Amygdala (tissue), 56 donors: ENCODE measurements around the gene PPM1M.

Experiments
- DNase-seq, 56 donors: peaks; one replicate each; lab custom pipeline; 2025; lab: John Stamatoyannopoulos, UW

The PPM1M gene

DNA sequence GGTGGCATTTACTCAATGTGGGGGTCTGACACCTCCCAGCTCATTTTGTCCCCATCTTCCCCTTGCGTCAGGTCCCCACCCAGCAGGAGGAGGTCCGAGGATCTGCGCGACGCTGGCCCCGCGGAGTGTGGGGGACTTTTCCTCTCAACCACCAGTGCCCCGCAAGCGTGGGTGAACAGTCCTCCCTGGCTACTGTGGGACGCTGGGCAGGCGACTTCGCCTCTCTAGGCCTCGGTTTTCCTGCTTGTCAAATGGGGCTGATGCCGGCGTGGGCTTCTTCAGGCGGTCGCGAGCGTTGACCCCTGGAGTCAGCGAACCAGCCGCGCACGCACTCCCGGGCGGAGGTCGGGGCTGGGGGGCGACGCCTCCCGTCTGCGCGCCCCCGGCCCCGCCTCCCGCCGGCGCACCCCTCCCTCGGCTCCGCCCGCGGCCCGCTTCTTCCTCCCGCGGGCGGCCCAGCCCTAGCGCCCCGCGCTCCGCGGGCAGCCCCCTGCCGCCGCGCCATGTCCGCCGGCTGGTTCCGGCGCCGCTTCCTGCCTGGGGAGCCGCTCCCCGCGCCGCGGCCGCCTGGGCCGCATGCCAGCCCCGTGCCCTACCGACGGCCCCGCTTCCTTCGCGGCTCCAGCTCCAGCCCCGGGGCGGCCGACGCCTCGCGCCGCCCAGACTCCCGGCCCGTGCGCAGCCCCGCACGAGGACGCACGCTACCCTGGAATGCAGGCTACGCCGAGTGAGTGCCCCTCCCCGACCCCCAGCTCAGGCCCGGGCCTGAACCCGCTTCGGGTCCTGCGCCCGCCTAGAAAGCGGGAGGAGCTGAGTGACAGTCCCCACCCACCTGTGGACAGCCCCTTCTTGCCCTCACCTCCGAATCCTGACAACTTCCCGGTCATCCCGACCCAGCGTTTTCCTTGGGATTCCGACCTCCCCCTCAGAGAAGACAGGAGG, at the start of gene PPM1M:
TSS of gene PPM1M (plus strand) at position 438 of the 942 bp plus-strand sequence. CDS start at position 504, 66 bp downstream.
- DNase-seq = peak in 4 of 56 donors; percentile 37 to 51 (median 44)

DNA sequence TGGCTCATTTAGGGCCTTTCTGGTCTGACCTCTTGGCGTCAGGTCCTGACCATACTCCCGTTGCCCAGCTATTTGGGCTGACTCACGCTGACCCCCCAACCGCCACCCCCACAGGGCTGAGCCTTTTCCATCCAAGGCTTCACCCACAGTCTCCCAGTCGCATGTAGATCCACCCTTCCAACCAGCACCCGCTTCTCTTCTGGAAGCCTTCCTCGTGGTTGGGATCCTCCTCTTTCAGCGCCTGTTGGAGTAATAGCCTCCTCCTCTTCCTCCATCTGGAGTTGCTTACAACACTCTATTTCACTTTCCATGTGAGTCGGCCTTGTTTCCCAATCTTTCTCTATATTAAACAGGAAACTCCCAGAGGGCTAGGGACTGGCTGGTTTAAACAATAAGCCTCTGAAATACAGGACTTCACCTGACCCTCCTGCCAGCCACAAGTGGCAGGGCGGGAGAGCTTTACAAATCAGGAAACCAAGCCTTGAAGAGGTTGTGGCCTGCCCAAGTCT, 49.7 kb upstream of the PPM1M start:
- DNase-seq = no peak

GRCh38 chr3:52196977-52197376, 48.6 kb upstream of the PPM1M start:
- no peak for DNase-seq

DNA sequence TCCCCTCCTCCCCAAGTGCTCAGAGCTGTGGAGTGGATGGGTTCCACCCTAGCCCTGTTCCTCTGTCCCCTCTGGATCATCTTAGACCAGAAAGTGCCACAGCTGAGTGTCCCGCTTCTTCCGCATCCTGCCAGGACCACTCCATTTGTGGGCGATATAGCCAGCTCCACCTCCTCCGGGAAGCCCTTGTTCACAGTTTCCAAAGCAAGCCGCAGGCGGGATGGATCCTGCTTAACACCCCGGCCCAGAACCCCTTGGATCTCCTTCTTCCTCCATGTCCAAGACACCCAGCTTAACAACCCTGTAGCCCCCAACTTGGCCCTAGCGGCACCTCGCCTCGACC, 48.1 kb upstream of the PPM1M start:
- no peak for DNase-seq

GRCh38 chr3:52197842-52198625, 47.5 kb upstream of the PPM1M start, which contains the start of gene ALAS1:
ALAS1 (plus strand) TSS chr3:52198160; CDS start chr3:52199242, 1,082 bp downstream.
- peak in 55 of 56 donors; percentile 29 to 93 (median 79) for DNase-seq

DNA sequence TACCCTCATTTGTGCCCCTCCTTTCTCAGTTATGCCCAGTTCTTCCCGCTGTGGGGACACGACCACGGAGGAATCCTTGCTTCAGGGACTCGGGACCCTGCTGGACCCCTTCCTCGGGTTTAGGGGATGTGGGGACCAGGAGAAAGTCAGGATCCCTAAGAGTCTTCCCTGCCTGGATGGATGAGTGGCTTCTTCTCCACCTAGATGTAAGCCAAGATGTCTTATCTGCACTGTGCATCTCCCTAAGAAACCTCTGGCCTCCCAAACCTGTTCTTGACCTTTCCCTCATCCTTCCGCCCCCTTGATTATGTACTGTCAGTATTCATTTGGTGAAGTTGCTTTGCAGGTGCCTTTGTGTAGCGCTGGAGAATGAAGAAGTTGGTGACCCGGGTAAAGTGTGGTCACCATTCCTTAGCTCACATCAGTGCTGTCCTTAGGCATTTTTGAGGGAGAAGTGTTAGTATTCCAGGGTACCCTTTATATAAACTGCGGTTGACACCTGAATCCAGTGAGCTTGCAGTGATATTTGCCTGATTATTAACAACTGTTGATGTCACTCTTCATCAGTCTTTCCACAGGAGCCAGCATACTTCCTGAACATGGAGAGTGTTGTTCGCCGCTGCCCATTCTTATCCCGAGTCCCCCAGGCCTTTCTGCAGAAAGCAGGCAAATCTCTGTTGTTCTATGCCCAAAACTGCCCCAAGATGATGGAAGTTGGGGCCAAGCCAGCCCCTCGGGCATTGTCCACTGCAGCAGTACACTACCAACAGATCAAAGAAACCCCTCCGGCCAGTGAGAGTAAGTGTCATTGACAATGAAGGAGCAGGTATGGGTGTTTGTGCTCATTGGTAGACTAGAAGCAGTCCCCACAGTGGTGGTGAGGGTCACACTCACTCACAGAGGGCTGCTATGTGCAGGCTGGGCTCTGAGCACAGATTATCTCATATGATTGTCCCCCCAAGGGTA, 46.6 kb upstream of the PPM1M start:
- DNase-seq = no peak

GRCh38 chr3:52200981-52201679, 44.4 kb upstream of the PPM1M start:
- DNase-seq = no peak

DNA sequence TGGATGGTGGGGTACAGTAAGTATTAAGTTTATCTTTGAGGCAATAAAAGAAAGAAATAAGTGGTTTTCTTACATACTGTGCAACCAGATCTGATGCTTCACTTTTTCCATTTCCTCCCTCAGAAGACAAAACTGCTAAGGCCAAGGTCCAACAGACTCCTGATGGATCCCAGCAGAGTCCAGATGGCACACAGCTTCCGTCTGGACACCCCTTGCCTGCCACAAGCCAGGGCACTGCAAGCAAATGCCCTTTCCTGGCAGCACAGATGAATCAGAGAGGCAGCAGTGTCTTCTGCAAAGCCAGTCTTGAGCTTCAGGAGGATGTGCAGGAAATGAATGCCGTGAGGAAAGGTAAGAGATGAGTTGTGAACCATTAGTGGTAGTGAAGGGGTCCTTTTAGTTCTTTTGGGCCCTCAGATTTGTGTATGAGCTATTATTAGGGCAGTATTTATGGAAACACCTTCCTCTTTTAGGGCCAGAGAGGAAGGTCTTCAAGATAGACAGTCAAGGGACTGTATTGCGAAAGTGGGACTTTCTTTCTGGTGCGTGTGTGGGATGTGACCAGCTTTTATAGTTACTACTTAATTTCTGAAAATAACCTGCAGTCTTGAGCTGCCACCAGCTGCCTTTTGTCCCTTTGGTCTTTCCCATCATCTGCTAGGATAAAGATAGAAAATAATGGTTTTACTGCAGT, 43.0 kb upstream of the PPM1M start:
- DNase-seq = no peak

- no peak for DNase-seq
Measured at GRCh38 chr3:52203701-52204100, 41.9 kb upstream of the PPM1M start.

DNA sequence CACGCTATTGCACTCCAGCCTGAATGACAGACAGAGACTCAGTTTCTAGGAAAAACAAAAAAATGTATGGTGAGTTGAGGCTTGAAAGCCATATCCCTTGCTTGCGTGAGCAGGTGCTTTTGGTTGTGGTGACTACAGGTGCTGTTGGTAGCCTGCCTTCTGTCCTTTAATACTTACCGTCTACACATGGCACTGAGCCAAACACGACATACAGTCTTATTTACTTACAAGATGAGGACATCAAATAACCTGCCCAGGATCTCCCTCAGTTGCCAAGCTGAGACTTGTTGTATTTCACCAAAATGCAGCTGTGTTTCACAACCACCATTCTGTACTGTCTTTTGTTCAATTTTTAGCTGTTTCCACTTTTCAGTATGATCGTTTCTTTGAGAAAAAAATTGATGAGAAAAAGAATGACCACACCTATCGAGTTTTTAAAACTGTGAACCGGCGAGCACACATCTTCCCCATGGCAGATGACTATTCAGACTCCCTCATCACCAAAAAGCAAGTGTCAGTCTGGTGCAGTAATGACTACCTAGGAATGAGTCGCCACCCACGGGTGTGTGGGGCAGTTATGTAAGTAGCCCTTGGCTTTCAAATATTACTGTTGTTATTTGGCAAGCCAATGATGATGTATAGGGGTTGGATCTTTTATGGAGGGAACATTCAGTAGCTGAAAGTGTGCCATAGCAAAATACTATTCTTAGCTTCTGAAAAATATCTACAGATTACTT, 41.1 kb upstream of the PPM1M start:
- DNase-seq = no peak

DNA sequence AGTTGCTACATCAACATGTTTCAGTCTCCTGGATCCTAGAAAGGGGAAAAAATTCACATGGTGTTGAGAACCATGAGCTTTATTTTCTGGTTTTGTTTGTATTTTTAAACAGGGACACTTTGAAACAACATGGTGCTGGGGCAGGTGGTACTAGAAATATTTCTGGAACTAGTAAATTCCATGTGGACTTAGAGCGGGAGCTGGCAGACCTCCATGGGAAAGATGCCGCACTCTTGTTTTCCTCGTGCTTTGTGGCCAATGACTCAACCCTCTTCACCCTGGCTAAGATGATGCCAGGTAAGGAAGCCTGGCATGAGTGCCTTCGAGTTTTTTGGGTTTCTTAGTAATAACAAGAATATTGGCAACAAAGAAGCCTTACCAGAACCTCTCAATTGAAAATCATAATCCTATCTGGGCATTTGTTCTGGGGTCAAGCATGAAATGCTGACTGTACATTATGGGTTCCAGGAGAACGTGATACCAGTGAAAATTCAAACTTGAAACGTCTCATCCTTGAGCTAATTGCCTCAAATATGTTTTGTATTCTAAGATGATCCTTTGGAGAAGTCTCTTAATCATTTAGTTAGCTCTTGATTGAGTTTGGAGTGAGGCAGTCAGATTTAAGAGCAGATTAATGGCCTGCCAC, 39.7 kb upstream of the PPM1M start:
- DNase-seq = no peak

DNA sequence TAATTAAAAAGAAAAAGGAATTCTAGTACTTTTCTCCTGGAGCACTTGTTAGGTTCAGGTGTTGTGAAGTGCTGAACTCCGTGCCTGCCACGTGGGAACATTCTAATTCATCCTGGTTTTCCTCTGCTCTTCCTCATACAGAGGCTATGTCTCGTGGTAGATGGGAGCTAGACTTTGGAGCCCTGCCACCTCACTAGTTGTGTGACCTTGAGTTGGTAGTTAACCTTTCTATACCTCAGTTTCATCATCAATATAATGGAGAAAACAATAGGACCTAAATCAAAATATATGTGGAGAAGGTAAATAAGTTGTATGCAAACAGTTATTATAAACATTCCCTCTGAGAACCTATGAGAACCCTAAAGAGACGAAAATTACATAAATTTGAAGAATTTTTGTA, 37.0 kb upstream of the PPM1M start:
- DNase-seq = no peak

GRCh38 chr3:52210037-52210436, 35.5 kb upstream of the PPM1M start:
- no peak for DNase-seq

DNA sequence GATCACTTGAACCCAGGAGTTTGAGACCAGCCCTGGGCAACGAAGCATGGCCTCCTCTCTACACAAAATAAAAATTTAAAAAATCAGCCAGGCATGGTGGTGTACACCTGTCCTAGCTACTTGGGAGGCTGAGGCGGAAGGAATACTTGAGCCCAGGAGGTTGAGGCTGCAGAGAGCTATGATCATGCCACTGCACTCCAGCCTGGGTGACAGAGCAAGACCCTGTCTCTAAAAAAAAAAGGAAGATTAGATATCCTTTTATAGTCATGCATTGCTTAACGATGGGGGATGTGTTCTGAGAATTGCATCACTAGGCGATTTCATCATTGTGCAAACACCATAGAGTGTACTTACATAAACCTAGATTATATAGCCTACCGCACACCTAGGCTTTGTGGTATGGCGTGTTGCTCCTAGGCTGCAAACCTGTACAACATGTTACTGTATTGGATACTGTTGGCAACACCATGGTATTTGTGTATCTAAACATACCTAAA, 35.0 kb upstream of the PPM1M start:
- DNase-seq = no peak

DNA sequence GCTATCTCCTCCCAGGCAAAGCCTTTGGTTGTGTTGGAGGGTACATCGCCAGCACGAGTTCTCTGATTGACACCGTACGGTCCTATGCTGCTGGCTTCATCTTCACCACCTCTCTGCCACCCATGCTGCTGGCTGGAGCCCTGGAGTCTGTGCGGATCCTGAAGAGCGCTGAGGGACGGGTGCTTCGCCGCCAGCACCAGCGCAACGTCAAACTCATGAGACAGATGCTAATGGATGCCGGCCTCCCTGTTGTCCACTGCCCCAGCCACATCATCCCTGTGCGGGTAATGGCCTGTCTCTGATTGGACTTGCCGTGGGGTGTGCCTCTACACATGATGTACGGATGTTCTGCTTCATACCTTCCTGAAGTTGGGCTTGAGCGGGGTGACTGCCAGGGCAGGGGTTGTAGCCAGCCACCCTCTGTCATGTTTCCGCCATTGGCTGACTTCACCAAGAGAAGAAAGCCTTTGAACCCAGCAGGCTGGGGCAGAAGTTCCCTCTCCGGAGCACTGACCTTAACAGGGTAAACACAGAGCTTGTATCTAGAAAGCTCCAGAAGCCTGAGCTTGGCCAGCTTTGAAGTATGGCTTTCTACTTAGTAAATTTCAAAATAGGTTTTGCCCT, 34.2 kb upstream of the PPM1M start:
- no peak for DNase-seq

- no peak for DNase-seq
Measured at GRCh38 chr3:52213005-52213404, 32.6 kb upstream of the PPM1M start.

- no peak for DNase-seq
Measured at GRCh38 chr3:52213901-52214300, 31.7 kb upstream of the PPM1M start.
